Prostate gland (tissue), 2 donors: ENCODE results near the gene ERICH3. TPM values are rescaled to one million over a fixed set of nuclear protein-coding genes. Genes with fewer than 3 reads are reported as not detected.

ENCODE experiments used
- DNase-seq: peaks from one replicate; pipeline ENCODE4 v3.0.0-alpha.2; 2019; ENCODE audit warnings: low spot score
- H3K27ac ChIP-seq, 2 donors: fragments of 200-600 bp; sonication (generic); 2 replicates each; pipeline ENCODE4 v1.5.1; 2017 to 2019
- H3K27me3 ChIP-seq: fragments of 200-600 bp; sonication (generic); replicated peaks from 2 replicates; pipeline ENCODE4 v1.5.1; 2019; ENCODE audit not compliant: insufficient read depth
- H3K36me3 ChIP-seq, 2 donors: fragments of 200-600 bp; sonication (generic); 1 replicate in 1 of 2; 2 replicates in 1 of 2; pipeline versions ENCODE4 v1.5.1 to v1.8.1; 2017 to 2019
- H3K4me1 ChIP-seq: fragments of 200-600 bp; sonication (generic); replicated peaks from 2 replicates; pipeline ENCODE4 v1.5.1; 2019
- H3K4me3 ChIP-seq, 2 donors: fragments of 200-600 bp; sonication (generic); 2 replicates each; pipeline ENCODE4 v1.5.1; 2017 to 2019
- H3K9me3 ChIP-seq: fragments of 200-600 bp; sonication (generic); 2 replicates; pipeline ENCODE4 v1.5.1; 2017
- POLR2A ChIP-seq: fragments of 450-650 bp; IDR thresholded peaks from one replicate; pipeline ENCODE4 v1.6.1; 2016; ENCODE audit warnings: antibody characterized with exemption, mild to moderate bottlenecking
- POLR2AphosphoS5 ChIP-seq: sonication (generic); formaldehyde crosslinking; IDR thresholded peaks from one replicate; pipeline ENCODE4 v1.6.1; 2017; ENCODE audit warnings: antibody characterized with exemption
- WGBS: methylation state at CpG from one replicate; pipeline ENCODE4 v1.1.5; 2018; 5-methylcytosine and 5-hydroxymethylcytosine counted together
- intact Hi-C: fragments of 100-400 bp; cut with DNase I; formaldehyde crosslinking; loops from one replicate; pipeline ENCODE4 v1.14.2; 2022
- total RNA-seq, 2 donors: library from RNA; depleted of rRNA; stranded (reverse); fragments of >200 nt; gene quantifications; one replicate each; pipeline ENCODE4 v1.1.0, GENCODE V29; 2016
- TF ChIP-seq, protein P1 (sequence below), 4 experiments: fragments of 200-600 bp in 2 of 4; fragments of 450-650 bp in 2 of 4; sonication (generic) in 2 of 4; IDR thresholded peaks; 1 replicate in 3 of 4; 2 replicates in 1 of 4; pipeline ENCODE4 v1.5.1; 2016 to 2019; ENCODE audit warnings: antibody characterized with exemption in 4 of 4, mild to moderate bottlenecking in 2 of 4, moderate library complexity in 2 of 4

The ERICH3 gene
- total RNA-seq, 2 donors from 2014 or later = 3.3 TPM; not detected in 1

DNA sequence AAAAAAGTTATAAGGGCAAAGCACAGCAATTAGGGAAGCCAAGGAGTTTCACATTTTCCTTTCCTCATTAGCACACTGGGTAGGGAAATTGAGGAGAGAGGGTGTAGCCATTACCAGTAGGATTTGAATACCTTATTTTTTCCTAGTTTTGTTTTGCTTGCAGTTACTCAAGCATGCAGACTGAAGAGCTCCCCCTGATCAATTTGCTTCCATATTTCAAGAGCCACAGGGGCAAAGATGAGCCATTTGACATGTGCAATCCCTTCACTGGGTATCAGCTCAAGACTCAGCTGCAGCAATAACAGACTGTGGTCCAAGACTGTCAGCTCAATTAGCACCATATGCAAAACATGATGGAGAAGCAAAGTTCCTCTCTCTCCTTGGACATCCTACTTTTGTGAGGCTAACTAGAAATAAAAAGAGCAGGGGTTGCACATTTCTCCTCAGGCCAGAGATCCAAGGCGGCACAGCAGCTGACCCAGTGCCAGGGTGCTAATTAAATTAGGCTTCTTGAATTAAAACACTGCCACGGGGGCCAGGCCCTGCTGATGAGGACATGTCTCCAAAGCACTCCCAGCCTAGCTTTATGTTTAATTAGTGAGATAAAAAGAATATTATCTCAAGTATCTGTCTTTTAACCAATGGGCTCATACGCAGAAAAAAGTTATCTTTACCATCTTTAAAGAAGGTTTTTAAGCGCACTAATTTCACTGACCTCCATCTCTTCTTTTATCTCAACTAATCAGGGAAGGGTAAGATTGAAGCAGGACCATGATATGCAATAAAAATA, 124.4 kb downstream of the ERICH3 start:
- Histone ChIP-seq H3K4me1 (no peaks in the 10 kb centered on the region), H3K27me3 (no peaks in the 10 kb centered on the region), H3K36me3 (no peaks in the 10 kb centered on the region), H3K27ac (no peak overlapping the region), H3K9me3 (no peaks in the 10 kb centered on the region), H3K4me3 (no peak overlapping the region)
- intact Hi-C loops = no loop called here
- no peak for DNase-seq
- TF ChIP-seq POLR2A (no peak), POLR2AphosphoS5 (no peak)
- TF ChIP-seq, protein P1, sequence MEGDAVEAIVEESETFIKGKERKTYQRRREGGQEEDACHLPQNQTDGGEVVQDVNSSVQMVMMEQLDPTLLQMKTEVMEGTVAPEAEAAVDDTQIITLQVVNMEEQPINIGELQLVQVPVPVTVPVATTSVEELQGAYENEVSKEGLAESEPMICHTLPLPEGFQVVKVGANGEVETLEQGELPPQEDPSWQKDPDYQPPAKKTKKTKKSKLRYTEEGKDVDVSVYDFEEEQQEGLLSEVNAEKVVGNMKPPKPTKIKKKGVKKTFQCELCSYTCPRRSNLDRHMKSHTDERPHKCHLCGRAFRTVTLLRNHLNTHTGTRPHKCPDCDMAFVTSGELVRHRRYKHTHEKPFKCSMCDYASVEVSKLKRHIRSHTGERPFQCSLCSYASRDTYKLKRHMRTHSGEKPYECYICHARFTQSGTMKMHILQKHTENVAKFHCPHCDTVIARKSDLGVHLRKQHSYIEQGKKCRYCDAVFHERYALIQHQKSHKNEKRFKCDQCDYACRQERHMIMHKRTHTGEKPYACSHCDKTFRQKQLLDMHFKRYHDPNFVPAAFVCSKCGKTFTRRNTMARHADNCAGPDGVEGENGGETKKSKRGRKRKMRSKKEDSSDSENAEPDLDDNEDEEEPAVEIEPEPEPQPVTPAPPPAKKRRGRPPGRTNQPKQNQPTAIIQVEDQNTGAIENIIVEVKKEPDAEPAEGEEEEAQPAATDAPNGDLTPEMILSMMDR (IDR thresholded peaks at IDR 0.05) = no peak
- WGBS = 59% methylated on average over 4 of the region's 4 CpGs

DNA sequence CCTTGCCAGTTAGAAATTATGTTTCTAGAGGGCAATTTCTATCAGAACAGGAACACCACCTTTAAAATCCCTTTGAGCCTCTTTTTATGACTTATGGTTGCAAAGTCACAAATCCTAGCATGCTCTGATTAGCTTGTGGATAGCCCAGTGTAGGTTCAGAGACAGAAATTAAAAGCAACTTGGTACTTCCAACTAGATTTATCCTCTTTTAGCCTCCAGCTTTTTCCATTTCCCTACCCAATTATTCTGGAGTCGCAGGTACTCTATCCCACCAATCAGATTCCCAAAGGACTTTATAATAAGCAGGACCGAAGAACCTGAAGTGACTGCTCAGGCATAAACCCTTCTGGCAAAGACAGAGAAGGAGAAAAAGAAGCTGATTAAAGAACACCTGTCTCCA, 127.8 kb downstream of the ERICH3 start:
- Histone ChIP-seq H3K36me3 (no peaks in the 10 kb centered on the region), H3K4me1 (no peaks in the 10 kb centered on the region), H3K27me3 (no peaks in the 10 kb centered on the region), H3K9me3 (no peaks in the 10 kb centered on the region), H3K4me3 (no peak overlapping the region), H3K27ac (no peak overlapping the region)
- intact Hi-C loops = no loop called here
- WGBS = 87% methylated on average over 2 of the region's 2 CpGs
- TF ChIP-seq POLR2A (no peak), POLR2AphosphoS5 (no peak)
- TF ChIP-seq, protein P1 (IDR thresholded peaks at IDR 0.05) = no peak
- DNase-seq = no peak

DNA sequence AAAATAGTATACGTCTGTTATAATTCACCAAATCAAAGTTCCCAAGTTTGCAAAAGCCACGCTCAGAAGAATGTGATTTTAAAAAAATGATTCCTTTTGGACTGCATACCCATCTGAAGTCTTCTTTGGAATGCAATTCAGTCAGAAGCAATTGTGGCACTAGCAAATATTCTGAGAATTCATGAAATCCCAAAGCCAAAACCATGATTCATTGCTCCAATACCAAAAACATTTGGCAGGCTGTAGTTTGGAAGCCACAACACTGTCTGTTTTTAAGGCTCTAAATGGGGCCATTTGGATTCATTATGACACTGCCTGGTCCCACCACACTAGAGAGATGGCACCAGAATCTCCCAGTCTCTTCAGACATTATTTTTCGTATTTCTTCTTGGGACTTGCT, 139.4 kb downstream of the ERICH3 start:
- TF ChIP-seq POLR2A (no peak), POLR2AphosphoS5 (no peak)
- TF ChIP-seq, protein P1 (IDR thresholded peaks at IDR 0.05) = no peak
- DNase-seq = no peak
- no peak overlapping the region for H3K27ac ChIP-seq
- no peaks in the 10 kb centered on the region for H3K4me1 ChIP-seq
- no peaks in the 10 kb centered on the region for H3K9me3 ChIP-seq
- no peaks in the 10 kb centered on the region for H3K27me3 ChIP-seq
- 92% methylated on average over 3 of the region's 3 CpGs for WGBS
- H3K36me3 ChIP-seq = no peaks in the 10 kb centered on the region
- intact Hi-C loops = no loop called here
- H3K4me3 ChIP-seq = no peak overlapping the region

DNA sequence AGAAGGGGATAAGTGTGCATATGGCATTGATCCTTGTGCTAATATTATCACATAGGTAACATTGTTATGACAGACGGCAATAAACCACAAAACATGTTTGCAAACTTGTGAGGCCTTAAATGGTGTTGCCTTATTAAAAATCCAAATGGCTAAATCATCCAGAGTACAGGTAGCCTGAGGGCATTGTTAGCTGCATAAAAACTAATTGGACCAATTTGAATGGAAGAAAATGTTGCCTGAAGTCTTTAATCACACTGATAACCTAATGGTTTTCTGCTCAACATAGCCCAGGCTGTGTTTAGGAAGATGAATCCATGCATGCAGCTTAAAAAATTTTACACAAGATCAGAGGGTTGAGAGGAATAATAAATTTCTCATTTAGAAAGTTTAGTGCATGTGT, 141.8 kb downstream of the ERICH3 start:
- Histone ChIP-seq H3K27ac (no peak overlapping the region), H3K27me3 (no peaks in the 10 kb centered on the region), H3K4me1 (no peaks in the 10 kb centered on the region), H3K36me3 (no peaks in the 10 kb centered on the region), H3K4me3 (no peak overlapping the region), H3K9me3 (no peaks in the 10 kb centered on the region)
- 39% methylated on average over 1 of the region's 1 CpG for WGBS
- TF ChIP-seq, protein P1 (IDR thresholded peaks at IDR 0.05) = no peak
- no peak for TF ChIP-seq POLR2AphosphoS5
- no peak for TF ChIP-seq POLR2A
- no peak for DNase-seq
- intact Hi-C loops = no loop called here

GRCh38 chr1:74530892-74531291, 142.7 kb downstream of the ERICH3 start:
- TF ChIP-seq POLR2A (no peak), POLR2AphosphoS5 (no peak)
- TF ChIP-seq, protein P1 (IDR thresholded peaks at IDR 0.05) = no peak
- Histone ChIP-seq H3K9me3 (no peaks in the 10 kb centered on the region), H3K36me3 (no peaks in the 10 kb centered on the region), H3K27ac (no peak overlapping the region), H3K4me3 (no peak overlapping the region), H3K4me1 (no peaks in the 10 kb centered on the region), H3K27me3 (no peaks in the 10 kb centered on the region)
- intact Hi-C loops = no loop called here
- DNase-seq = no peak
